Measurements from ENCODE around the gene GRID1.

DNA sequence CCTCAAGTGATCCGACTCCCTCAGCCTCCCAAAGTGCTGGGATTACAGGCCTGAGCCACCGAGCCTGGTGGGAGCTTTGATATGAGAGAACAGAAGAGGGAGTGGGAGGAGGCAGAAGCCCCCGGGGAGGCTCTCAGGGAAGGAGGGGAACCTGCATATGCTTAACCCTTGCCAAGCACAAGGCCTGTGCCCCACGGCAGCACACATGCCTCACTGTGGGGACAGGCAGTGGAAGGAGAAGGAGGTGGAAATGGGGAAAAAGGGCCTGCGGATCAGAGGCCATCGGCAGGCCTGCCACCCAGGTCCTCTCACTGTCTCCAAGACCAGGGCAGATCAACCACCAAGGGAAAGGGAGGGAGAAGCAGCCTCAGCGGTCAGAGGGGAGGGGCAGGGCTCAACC is 7.2 kb upstream of the GRID1 start:
- TF ChIP-seq, protein P1, sequence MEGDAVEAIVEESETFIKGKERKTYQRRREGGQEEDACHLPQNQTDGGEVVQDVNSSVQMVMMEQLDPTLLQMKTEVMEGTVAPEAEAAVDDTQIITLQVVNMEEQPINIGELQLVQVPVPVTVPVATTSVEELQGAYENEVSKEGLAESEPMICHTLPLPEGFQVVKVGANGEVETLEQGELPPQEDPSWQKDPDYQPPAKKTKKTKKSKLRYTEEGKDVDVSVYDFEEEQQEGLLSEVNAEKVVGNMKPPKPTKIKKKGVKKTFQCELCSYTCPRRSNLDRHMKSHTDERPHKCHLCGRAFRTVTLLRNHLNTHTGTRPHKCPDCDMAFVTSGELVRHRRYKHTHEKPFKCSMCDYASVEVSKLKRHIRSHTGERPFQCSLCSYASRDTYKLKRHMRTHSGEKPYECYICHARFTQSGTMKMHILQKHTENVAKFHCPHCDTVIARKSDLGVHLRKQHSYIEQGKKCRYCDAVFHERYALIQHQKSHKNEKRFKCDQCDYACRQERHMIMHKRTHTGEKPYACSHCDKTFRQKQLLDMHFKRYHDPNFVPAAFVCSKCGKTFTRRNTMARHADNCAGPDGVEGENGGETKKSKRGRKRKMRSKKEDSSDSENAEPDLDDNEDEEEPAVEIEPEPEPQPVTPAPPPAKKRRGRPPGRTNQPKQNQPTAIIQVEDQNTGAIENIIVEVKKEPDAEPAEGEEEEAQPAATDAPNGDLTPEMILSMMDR (IDR thresholded peaks at IDR 0.05): no peak
- TF ChIP-seq POLR2A (IDR thresholded peaks at IDR 0.05) (no peak), POLR2AphosphoS5 (IDR thresholded peaks at IDR 0.05; ENCODE audit: insufficient read depth in 1 of 2, low read depth in 1 of 2) (no peak)
